ENCODE data around the gene PIP5K1C.

The PIP5K1C gene

GRCh38 chr19:3601021-3601420 is 99.2 kb downstream of the PIP5K1C start:
- TF ChIP-seq CTCF (IDR thresholded peaks at IDR 0.05; ENCODE audit: low read depth, low read length), result no peak
- no peak for DNase-seq (ENCODE audit: low read depth, low spot score)
- in situ Hi-C loops (cut with HindIII; ENCODE audit: low sequenced_read_pairs), result no loop called here
- H3K4me3 ChIP-seq (ENCODE audit: low read depth, low read length), result no peak overlapping the region

GRCh38 chr19:3599776-3600187 is 100.5 kb downstream of the PIP5K1C start:
- in situ Hi-C loops (cut with HindIII; ENCODE audit: low sequenced_read_pairs), result no loop called here
- no peak for DNase-seq (ENCODE audit: low read depth, low spot score)
- no peak overlapping the region for H3K4me3 ChIP-seq (ENCODE audit: low read depth, low read length)
- TF ChIP-seq CTCF (IDR thresholded peaks at IDR 0.05; ENCODE audit: low read depth, low read length), result peak; percentile 46

GRCh38 chr19:3595521-3596061 is 104.7 kb downstream of the PIP5K1C start:
- H3K4me3 ChIP-seq (ENCODE audit: low read depth, low read length), result no peak overlapping the region
- DNase-seq (ENCODE audit: low read depth, low spot score), result no peak
- TF ChIP-seq CTCF (IDR thresholded peaks at IDR 0.05; ENCODE audit: low read depth, low read length), result no peak
- in situ Hi-C loops (cut with HindIII; ENCODE audit: low sequenced_read_pairs), result no loop called here

- TF ChIP-seq CTCF (IDR thresholded peaks at IDR 0.05; ENCODE audit: low read depth, low read length), result no peak
- DNase-seq (ENCODE audit: low read depth, low spot score), result no peak
- in situ Hi-C loops (cut with HindIII; ENCODE audit: low sequenced_read_pairs), result no loop called here
- H3K4me3 ChIP-seq (ENCODE audit: low read depth, low read length), result no peak overlapping the region
These were observed 107.1 kb downstream of the PIP5K1C start for GRCh38 chr19:3593156-3593555.

- in situ Hi-C loops (cut with HindIII; ENCODE audit: low sequenced_read_pairs), result no loop called here
- no peak overlapping the region for H3K4me3 ChIP-seq (ENCODE audit: low read depth, low read length)
- TF ChIP-seq CTCF (IDR thresholded peaks at IDR 0.05; ENCODE audit: low read depth, low read length), result no peak
- DNase-seq (ENCODE audit: low read depth, low spot score), result no peak
These were observed 108.2 kb downstream of the PIP5K1C start for GRCh38 chr19:3591876-3592613.

GRCh38 chr19:3590991-3591659 is 109.1 kb downstream of the PIP5K1C start:
- H3K4me3 ChIP-seq (ENCODE audit: low read depth, low read length), result no peak overlapping the region
- no peak for TF ChIP-seq CTCF (IDR thresholded peaks at IDR 0.05; ENCODE audit: low read depth, low read length)
- no peak for DNase-seq (ENCODE audit: low read depth, low spot score)
- in situ Hi-C loops (cut with HindIII; ENCODE audit: low sequenced_read_pairs), result no loop called here
